HG03097 (cell line): ENCODE data around the gene MANEAL.

Experiments used
- ATAC-seq: cut with Tn5 transposase; IDR thresholded peaks from one replicate; pipeline ENCODE4 v1.9.1; 2021; ENCODE audit not compliant: unreplicated experiment, low FRiP score

MANEAL gene

GRCh38 chr1:37776946-37777516 is 16.6 kb upstream of the MANEAL start:
- ATAC-seq: no peak

DNA sequence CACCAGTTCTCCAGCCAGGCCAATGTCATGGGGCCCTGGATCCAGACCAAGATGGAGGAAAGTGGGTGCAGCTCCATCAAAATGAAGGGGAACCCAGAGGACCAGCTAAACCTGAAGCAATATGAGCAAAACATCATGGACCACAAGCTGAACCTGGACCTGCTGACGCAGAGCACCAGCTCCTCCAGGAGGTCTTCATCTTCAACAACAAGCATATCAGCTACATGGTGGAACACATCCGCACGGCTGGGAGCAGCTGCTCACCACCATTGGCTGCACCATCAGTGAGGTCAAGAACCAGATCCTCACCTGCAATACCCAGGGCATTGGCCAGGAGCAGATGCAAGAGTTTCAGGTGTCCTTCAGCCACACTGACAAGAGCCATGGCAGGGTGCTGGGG is 15.0 kb upstream of the MANEAL start:
- no peak for ATAC-seq

GRCh38 chr1:37782491-37782890 is 11.2 kb upstream of the MANEAL start:
- no peak for ATAC-seq

DNA sequence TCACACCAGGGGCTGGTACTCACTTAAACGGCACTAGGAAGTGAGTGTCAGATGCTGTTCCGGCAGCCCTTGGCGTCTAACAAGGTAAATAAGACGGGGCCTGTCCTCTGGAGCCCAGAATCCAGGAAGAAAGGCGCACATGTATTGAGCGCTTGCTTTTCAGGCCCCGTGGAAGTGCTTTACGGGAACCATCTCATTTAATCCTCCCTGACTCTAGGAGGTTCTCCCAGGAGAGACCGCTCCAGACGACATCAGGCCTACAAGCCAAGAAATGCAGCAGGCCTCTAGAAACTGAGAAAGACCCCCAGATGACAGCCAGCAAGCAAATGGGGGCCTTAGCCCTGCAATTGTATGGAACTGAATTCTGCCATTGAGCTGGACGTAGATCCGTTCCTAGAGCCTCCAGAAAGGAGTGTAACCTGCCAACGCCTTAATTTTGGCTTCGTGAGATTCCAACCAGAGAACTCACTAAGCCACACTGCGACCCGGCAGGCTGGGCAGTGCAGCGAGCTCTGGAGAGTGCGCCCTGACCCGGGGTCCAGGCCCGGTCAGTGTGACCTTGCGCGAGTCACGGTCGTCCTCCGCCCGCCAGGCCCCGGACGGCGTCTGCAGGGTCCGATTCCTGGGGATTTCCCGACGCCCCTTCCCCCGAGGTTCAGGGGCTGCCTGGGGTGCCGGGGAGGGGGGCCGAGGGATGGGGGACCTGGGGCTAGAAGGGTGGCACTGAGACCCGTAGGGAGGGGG is 532 bp upstream of the MANEAL start:
- no peak for ATAC-seq

DNA sequence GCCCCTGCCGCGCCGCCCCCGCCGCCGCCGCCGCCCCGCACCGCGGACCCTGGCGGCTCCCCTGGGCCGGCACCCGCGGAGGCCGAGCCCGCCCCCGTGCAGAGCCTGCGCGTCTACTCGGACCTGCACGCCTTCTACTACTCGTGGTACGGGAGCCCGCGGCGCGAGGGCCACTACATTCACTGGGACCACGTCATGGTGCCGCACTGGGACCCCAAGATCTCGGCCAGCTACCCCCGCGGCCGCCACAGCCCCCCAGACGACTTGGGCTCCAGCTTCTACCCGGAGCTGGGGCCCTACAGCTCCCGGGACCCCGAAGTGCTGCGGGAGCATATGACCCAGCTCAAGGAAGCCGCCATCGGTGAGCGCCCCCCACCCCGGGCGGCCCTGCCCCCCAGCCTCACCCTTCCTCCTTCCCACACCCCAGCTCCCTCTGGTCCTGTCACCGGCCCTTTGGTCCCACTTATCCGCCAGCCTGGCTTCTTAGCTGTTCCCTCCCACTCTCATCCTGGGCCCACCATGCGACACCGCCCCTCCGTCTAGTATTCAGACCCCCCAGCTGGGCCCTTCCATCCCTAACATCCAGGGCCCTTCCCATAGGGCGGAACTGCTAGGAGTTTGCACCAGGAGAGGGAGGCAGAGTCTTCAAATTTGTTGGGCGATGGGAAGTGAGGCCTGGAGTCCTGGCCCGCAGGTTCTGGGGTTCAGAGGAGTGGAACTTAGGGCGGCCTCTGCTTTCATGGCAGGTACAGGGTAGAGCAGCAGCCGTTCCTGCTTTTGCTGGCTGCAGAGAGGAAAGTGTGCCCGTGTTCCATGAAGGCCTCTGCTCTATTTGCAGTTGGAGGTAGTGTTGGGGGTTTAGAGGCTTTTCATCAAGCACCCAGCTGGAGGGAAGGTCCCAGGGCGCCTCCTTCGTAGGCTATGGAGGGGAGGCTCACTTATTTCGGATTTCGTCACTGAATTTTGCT is 1.0 kb downstream of the MANEAL start:
- ATAC-seq: no peak

GRCh38 chr1:37795340-37796125 is 1.9 kb downstream of the MANEAL start:
- ATAC-seq: no peak

- ATAC-seq: no peak
These were observed 4.2 kb downstream of the MANEAL start for GRCh38 chr1:37797750-37798345.

- no peak for ATAC-seq
These were observed 8.8 kb downstream of the MANEAL start for GRCh38 chr1:37802439-37802838.

DNA sequence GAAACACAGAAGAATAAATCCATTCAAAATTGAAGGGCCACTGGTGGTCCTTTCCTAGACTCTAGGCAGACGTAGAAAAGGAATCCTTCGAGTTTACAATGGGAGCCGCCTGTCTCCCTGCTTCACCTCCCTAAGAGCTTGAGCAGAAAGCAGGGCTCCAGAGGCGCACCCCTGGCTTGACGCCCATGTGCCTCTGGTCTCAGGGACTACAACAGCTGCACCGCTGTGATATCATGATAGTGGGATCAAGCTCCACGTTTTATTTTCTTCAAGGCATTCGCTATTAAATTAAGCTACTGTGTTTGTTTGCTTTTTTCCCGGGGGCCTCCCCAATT is 13.5 kb downstream of the MANEAL start:
- ATAC-seq: no peak

DNA sequence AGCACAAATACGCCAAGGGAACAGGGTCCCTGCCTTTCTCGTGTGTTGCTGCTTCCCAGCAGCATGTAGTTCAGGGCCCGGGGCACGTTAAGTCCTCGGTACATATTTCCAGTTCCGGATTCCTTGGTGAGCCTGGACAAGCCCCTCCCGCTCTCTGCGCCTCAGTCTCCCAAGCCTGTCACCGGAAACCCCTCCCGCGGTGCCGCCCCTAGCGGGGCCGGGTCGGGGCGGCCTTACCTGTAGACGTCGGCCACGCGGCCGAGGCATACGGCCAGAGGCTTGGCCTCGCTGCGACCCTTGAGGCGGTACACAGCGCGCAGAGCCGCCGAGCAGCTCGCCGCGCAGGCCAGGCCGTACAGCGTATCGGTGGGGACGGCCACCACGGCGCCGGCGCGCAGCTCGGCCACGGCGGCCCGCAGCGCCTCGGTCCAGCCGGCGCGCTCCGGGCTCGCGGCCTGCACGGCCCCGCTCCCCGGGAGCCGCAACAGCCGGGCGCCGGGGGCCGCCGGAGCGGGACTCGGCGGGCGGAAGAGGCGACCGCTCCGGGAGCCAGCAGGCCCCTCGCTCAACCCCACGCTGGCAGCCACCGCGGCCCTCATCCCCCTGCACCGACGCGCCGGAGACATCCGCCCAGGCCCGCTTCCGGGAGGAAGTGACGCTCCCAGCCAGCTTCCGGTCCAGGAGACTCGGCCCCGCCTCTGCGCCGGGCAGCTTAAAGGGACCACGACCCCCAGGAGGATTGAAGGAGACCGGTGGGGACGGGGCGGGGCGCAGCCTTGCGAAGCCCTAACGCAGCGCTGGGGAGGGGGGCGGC is 14.1 kb downstream of the MANEAL start, which contains the start of the genes C1orf122 and YRDC:
Gene C1orf122, plus strand, starts transcription at position 236 of the 814 bp plus-strand sequence. CDS start 615 bp downstream, outside the sequence.
Gene YRDC, minus strand, starts transcription at position 654 of the 814 bp plus-strand sequence. Its CDS starts 28 bp downstream, at position 626.
- ATAC-seq: peak; percentile 78

- peak; percentile 29 for ATAC-seq
These were observed 15.0 kb downstream of the MANEAL start for GRCh38 chr1:37808369-37809319.

DNA sequence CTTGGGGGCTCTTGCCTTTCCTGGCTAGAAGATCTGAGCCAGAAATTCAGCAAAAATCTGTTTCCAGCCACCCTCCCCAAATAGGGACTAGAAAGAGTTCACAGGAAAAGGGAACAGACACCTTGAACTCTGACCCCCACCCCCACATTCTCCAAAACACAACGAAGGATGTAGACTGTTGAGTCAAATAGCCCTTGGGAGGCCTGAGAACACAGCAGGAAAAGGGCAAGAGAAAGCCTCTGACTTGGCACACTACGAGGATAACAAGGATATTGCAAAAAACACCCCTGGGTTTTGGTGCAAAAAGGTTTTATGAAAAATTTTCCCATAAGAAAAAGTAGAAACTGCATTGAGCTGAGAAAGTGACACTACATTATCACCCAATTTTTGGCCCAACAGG is 16.3 kb downstream of the MANEAL start:
- no peak for ATAC-seq

- no peak for ATAC-seq
These were observed 17.5 kb downstream of the MANEAL start for GRCh38 chr1:37811027-37811655.

DNA sequence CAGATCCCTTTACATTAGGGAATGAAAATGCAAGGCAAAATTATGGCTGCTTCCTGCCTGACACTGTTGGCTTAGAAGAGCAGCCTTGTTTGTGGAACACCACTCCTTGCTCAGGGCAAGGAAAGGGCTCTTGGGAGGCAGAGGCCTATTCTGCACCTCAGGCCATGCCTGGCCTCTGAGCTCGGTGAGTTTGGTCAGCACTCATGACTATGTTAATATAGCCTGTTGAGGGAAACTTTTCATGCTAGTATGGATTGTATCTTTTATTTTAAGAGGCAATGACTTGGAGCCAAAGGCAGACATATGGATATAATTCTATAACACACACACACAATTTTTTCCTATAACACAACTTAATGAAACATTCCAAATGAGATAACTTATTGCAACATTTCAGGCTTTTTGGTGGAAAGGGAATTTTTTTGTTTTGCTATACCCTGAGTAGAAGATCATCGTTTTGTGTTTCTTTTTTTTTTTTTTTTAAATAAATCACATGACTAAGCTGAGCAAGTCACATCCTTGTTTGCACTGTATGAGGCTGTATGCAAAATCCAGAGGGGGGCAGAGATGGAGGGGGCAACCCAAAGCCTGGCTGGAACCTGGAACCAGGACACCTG is 20.0 kb downstream of the MANEAL start:
- ATAC-seq: no peak

- no peak for ATAC-seq
These were observed 20.6 kb downstream of the MANEAL start for GRCh38 chr1:37814252-37814651.

GRCh38 chr1:37817481-37817880 is 23.8 kb downstream of the MANEAL start:
- no peak for ATAC-seq

GRCh38 chr1:37821481-37821880 is 27.8 kb downstream of the MANEAL start:
- no peak for ATAC-seq
